Activated CD4-positive, alpha-beta T cell treated with anti-CD3 and anti-CD28 coated beads for 4 hours (primary cell): ENCODE results near the gene SERTAD2.

ENCODE experiments used
- DNase-seq, 2 donors: peaks; one replicate each; pipeline ENCODE4 v3.0.0-alpha.2; 2020

The SERTAD2 gene

GRCh38 chr2:64672708-64673107 lies 19.0 kb upstream of the SERTAD2 start:
- DNase-seq = no peak

- DNase-seq = no peak
Measured at GRCh38 chr2:64670047-64670446, 16.3 kb upstream of the SERTAD2 start.

- no peak for DNase-seq
Measured at GRCh38 chr2:64669288-64669687, 15.6 kb upstream of the SERTAD2 start.

GRCh38 chr2:64668542-64668941 lies 14.8 kb upstream of the SERTAD2 start:
- DNase-seq = no peak

- DNase-seq = no peak
Measured at GRCh38 chr2:64667535-64667934, 13.8 kb upstream of the SERTAD2 start.

GRCh38 chr2:64666810-64667438 lies 13.2 kb upstream of the SERTAD2 start:
- DNase-seq = no peak

- no peak for DNase-seq
Measured at GRCh38 chr2:64665709-64666108, 12.0 kb upstream of the SERTAD2 start.

- no peak for DNase-seq
Measured at GRCh38 chr2:64663402-64663801, 9.7 kb upstream of the SERTAD2 start.

GRCh38 chr2:64661741-64662169 lies 8.0 kb upstream of the SERTAD2 start:
- no peak for DNase-seq

- DNase-seq = no peak
Measured at GRCh38 chr2:64659252-64659651, 5.5 kb upstream of the SERTAD2 start.

GRCh38 chr2:64658269-64658668 lies 4.6 kb upstream of the SERTAD2 start:
- no peak for DNase-seq

GRCh38 chr2:64657411-64657810 lies 3.7 kb upstream of the SERTAD2 start:
- no peak for DNase-seq

- no peak for DNase-seq
Measured at GRCh38 chr2:64656379-64656778, 2.7 kb upstream of the SERTAD2 start.

- no peak for DNase-seq
Measured at GRCh38 chr2:64655873-64656272, 2.2 kb upstream of the SERTAD2 start.

- DNase-seq = peak; percentile 39 to 40
Measured at GRCh38 chr2:64655018-64655664, 1.4 kb upstream of the SERTAD2 start.

- peak; percentile 56 to 63 for DNase-seq
Measured at GRCh38 chr2:64654063-64654811, 524 bp upstream of the SERTAD2 start.

GRCh38 chr2:64652231-64653108 lies 1.2 kb downstream of the SERTAD2 start:
- DNase-seq = peak in 1 of 2 donors; percentile 15

GRCh38 chr2:64651590-64651989 lies 2.1 kb downstream of the SERTAD2 start:
- no peak for DNase-seq

GRCh38 chr2:64650722-64651338 lies 2.9 kb downstream of the SERTAD2 start:
- no peak for DNase-seq

- DNase-seq = no peak
Measured at GRCh38 chr2:64650296-64650695, 3.4 kb downstream of the SERTAD2 start.

GRCh38 chr2:64649626-64650025 lies 4.1 kb downstream of the SERTAD2 start:
- DNase-seq = no peak

- no peak for DNase-seq
Measured at GRCh38 chr2:64649013-64649484, 4.7 kb downstream of the SERTAD2 start.
